Stimulated activated naive CD4-positive, alpha-beta T cell treated with Interleukin-2 at 50 U/mL for 16 hours (primary cell): ENCODE measurements around the gene COMT.
A peak's percentile ranks its signal among the peaks of the same experiment; 100 is the strongest.

ENCODE experiments used
- DNase-seq: peaks from one replicate; lab custom pipeline; 2025; lab: John Stamatoyannopoulos, UW

Gene COMT

DNA sequence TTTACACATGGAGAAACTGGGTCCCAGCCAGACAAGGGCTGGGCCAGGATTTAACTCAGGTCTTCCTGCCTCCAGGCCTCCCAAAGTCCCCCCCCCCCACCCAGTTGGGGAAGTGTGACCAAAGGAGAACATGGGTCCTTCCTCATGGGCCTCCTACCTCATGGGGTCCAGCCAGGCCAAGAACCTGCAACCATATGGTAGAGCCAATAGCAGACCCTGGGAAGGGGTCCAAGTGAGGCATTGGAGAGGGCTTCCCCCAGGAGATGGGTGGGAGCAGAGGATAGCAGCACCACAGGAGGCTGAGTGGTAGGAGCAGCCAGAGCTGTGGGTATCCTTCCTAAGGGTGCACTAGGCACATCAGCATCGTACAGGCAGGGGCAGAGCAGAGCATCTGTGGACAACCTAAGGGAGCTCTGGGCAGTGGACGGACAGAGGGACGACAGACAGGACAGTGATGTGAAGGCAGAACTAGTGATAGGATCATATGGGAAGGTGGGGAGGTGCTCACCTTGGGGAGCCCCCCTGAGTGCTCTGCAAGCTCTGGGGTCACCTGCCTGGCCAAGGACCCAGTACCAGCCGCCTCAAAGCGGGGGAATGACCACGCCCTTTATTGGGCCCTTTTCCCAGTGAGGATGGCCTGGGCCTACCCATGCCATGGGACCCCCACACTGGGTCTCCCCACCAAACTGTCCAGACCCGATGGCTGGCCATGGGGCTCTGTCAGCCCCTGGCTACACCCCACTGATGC lies 70.6 kb downstream of the COMT start:
- DNase-seq = no peak

DNA sequence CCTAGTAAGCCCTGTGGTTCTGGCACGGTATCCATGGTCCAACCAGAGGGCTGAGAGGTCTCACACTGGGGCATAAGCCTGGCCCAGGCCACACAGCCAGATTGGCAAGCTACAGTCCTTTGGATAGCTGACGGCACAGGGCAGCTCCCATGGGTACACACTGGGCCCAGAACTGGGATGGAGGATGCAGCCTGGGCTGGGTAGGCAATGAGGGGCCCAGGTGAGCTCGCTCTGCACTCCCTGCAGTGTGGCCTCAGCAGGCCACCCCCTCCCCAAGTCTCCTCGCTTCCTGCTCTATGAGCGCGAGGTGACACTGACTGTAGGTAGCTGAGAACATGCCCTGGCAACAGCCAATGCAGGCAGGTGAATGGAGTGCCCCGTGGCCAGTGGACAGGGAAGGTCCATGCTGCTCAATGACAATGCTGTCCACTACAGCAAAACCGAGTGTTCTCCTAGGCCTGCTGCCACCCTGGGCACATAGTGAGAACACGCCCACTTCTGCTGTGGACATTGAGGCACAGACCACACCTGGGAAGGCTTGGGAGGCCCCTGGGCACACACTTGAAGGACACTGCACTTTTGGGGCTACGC lies 71.3 kb downstream of the COMT start:
- no peak for DNase-seq

DNA sequence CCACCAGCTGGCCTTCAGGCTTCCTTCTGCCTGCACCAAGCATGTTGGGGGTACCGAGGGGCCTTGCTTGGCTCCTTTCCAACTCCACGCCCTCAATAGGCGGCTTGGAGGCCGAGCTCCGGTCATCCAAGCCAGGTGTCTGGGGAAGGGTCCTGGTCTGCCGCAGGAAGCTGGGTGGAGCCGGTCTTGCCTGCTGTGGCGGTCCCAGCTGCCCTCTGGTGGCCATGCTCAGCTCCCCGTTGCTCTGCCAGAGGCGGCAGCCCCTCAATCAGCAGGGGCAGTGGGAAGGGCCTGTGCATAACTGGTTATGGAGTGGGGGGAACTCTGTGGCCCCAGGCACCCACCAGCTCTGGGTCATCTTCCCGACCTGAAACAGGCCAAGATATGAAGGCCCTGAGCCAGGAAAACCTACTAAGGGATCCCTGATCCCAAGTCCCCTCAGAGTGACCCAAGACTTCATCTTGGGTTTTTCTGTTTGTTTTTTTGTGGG lies 71.9 kb downstream of the COMT start:
- peak; percentile 8 for DNase-seq

DNA sequence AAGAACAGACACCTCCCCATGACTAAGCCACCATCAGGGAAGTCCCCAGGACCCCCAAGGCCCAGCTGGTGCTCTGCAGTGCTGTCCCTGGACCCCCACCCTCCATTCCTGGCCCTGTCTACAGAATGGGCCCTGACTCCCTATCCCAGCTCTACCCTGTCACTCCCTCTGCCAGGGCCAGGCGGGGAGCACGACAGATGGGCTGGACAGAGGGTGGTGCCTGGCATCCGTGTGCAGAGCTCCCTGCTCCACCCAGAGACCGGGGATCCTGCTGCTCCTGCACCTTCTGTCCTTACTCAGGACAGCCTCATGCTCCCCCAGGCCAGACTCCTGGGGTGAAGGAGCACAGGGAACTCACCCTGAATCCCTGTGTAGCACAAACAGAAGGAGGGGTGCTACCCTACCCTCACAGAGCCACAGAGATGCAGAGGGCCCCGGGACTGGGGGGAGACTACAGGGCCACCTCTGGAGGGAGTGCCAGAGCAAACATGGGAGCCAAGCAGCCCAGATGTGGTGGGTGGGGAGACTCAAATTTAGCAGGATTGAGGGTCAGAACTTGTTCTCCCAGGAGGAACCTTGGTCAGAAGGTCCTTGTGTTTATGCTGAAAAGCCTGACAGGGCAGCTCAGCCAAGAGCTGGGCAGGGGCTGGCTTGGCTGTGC lies 73.1 kb downstream of the COMT start:
- DNase-seq = no peak

DNA sequence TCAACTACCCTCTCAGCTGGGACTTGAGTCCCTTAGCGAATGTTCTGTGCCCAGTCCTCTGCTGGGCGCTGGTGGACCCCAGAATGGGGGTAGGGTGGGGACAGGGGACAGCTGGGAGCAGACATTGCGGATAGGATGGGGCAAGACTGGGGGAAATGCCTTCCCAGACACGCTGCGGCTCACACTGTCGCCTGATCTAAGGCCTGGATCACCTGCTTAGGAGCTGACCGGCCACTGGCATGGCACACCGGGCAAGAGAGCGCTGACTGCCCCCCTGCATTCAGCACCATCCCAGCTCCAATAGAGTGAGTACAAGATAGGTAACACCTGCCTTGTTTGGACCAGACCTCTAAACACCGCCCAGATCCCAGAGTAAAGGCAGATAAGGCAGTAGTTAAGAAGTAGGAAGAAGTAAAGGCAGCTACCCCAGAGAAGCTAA lies 73.6 kb downstream of the COMT start:
- no peak for DNase-seq

DNA sequence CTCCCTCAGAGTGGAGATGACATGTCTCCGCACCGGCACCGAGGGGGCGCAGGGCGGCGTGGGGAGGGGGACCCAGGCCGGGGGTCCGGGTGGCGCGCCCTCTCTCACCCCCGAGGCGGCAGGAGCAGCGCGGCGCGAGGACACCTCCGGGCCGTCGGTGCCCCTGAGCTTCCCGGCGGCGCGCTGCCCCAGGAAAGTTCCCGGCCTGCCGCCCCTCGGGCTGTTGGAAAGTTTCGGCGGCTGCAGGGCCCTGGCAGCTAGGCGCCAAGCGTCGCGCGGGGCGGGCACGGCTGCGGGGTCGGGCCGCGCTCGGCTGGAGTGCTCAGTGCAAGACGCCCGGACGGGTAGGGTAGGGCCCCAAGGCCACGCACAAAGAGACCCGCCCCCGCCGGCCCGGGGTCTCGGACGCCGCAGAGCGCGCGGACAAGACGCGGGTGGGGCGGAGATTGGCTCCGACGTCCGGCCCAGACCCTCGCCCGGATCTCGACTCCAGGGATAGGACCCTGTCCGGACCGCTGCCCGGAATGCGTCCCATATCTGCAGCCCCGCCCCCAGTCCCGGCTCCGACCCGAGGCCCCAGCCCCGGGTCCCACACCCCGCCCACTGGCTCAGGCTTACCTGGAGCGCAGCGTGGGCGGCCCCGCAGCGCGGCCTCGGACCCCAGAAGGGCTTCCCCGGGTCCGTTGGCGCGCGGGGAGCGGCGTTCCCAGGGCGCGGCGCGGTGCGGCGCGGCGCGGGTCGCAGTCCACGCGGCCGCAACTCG lies 74.6 kb downstream of the COMT start:
- DNase-seq = peak; percentile 10

DNA sequence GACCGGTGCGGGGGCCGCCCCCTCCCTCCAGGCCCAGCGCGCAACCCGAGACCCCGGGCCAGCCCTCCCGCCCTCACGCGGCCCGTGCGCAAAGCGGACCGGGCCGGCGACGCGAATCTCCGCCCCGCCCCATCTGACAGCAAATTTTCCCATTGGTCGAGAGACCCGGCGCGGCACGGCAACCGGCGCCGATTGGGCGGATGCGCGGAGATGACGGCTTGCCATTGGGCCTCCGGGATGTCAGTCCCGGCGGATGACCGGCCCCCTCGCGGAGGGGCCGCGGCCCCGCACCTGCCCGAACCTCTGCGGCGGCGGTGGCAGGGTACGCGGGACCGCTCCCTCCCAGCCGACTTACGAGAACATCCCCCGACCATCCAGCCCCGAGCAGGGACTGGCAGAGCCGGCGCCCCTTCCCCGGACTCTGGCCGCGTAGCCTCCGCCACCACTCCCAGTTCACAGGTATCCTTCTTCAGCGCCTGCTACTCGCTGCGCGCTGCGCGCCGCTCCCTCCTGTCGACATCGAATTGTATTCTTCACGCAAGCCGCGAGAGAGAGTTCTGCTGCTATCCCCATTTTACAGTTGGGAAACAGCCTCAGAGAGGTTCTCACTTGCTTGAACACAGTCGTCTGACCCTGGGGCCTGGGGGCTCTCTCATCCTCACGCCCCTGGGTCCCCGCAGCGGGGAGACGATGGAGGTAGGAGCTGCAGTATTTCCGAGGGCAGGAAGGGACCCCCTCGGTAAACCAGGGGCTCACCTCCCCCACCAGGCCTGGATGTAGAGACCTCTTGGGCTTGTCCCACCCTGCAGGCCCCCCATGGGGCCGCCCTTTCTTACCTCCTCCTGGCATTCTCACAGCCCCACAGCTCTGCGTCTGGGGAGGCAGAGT lies 75.4 kb downstream of the COMT start, which contains the start of gene ARVCF:
Gene ARVCF (minus strand): TSS at position 90 of the 888 bp plus-strand sequence. CDS start 26,029 bp downstream, outside the sequence.
- peak; percentile 90 for DNase-seq

DNA sequence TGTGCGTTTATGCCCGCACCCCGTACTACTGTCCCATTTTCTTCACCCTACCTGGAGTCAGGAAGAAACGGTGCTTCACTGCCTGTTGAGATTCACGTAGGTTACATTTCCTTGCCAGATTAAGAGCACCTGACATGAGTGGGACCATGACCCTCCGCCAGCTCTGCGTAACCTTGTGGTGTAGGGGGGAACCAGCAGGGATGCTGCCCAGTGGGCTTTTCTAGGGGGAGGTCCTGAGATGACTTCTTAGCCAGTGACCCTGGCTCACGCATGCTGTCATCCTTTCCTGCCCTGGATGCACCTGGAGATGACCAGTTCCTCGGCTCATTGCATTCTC lies 76.0 kb downstream of the COMT start:
- no peak for DNase-seq

DNA sequence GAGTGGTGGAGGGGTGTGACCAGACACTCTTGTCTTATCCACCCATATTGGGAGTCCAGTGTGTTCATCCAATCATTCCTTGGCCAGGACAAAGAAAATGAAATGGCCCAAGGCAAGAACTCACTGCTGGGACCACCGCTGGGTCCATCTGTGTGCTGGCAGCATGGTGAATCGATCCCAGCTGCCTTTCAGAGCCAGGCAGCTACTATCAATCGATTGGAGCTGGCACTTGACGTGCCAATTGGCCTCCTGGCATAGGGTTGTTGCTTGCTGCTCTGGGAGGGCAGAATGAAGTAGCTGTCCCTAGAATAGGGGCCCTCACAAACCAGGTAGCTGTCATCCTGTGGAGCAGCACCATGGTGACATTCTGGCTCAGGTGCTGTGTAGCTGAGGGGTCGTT lies 76.4 kb downstream of the COMT start:
- no peak for DNase-seq
